ENCODE measurements around the gene STARD9. TPM values are rescaled to one million over a fixed set of nuclear protein-coding genes. Genes with fewer than 3 reads are reported as not detected.
A peak's percentile ranks its signal among the peaks of the same experiment; 100 is the strongest.

STARD9 gene
- total and polyA plus RNA-seq, 9 of the 15 experiments (the other 6 are each of a cell fraction or from before 2014, with no cell fraction given): 0.45 to 6.0 (median 3.6) TPM

- TF ChIP-seq EZH2 (IDR thresholded peaks at IDR 0.05; ENCODE audit: borderline replicate concordance, low read depth, low read length): no peak
- TF ChIP-seq CBX8 (IDR thresholded peaks at IDR 0.05; ENCODE audit: borderline replicate concordance, extremely low read depth, low read depth, low read length, poor library complexity, severe bottlenecking): no peak
- FAIRE-seq (no peak), DNase-seq (ENCODE audit: extremely low read depth in 1 of 4, low spot score in 3 of 4) (no peak), ATAC-seq (no peak)
- CTCF ChIA-PET (ENCODE audit: low intra/inter-chr PET ratio): no interaction called here
- POLR2A ChIA-PET: interaction anchor here (4.5 kb wide), 1 partner anchor 13 kb away, joined by 31 read pairs; the partner anchor contains the start of gene LRRC57
- in situ Hi-C loops (cut with MboI) (no loop called here), intact Hi-C loops (cut with micrococcal nuclease) (no loop called here)
- Histone ChIP-seq H3K4me3 (no peak overlapping the region), H3K9me1 (ENCODE audit: control insufficient read depth, insufficient read depth, low read length) (no peaks in the 10 kb centered on the region), H3K4me1 (replicated peaks in 1 of 2; ENCODE audit: control insufficient read depth in 2 of 2, insufficient read depth in 2 of 2, low read length in 2 of 2) (no peaks in the 10 kb centered on the region; a peak in 2 of 5 replicates), H3K79me2 (ENCODE audit: control insufficient read depth, insufficient read depth, low read length) (no peaks in the 10 kb centered on the region), H3K9me3 (replicated peaks; ENCODE audit: control insufficient read depth, insufficient read depth, low read depth, low read length) (no peaks in the 10 kb centered on the region), H3K4me2 (ENCODE audit: insufficient read depth, low read length) (no peak overlapping the region), H3K27ac (ENCODE audit: extremely low read depth, low read depth, low read length) (no peak overlapping the region), H3K36me3 (ENCODE audit: control insufficient read depth, insufficient read depth, low read length) (peaks cover 47% of the 10 kb centered on the region), H3K27me3 (ENCODE audit: control insufficient read depth in 2 of 2, insufficient read depth in 2 of 2, low read length in 2 of 2) (no peaks in the 10 kb centered on the region), H4K20me1 (replicated peaks; ENCODE audit: control insufficient read depth, insufficient read depth, low read length) (no peaks in the 10 kb centered on the region), H3K9ac (ENCODE audit: insufficient read depth in 1 of 2, low read depth in 2 of 2, low read length in 2 of 2) (no peak overlapping the region), H2AFZ (ENCODE audit: low read depth, low read length) (no peak overlapping the region)
- no TSS peak for BruUV-seq (replicated peaks)
- WGBS (ENCODE audit: insufficient coverage, low coverage, missing lambda C conversion rate): 56% methylated on average over 1 of the region's 1 CpG
Measured at GRCh38 chr15:42533246-42533645, 42.2 kb upstream of the STARD9 start.

GRCh38 chr15:42544853-42545629 lies 30.4 kb upstream of the STARD9 start:
- in situ Hi-C loops (cut with MboI): no loop called here
- BruUV-seq (replicated peaks): no TSS peak
- Histone ChIP-seq H3K9me1 (ENCODE audit: control insufficient read depth, insufficient read depth, low read length) (no peaks in the 10 kb centered on the region), H3K4me1 (replicated peaks in 1 of 2; ENCODE audit: control insufficient read depth in 2 of 2, insufficient read depth in 2 of 2, low read length in 2 of 2) (peaks cover 5 to 17% of the 10 kb centered on the region in 2 experiments), H4K20me1 (replicated peaks; ENCODE audit: control insufficient read depth, insufficient read depth, low read length) (no peaks in the 10 kb centered on the region), H3K4me2 (ENCODE audit: insufficient read depth, low read length) (no peak overlapping the region), H2AFZ (ENCODE audit: low read depth, low read length) (no peak overlapping the region), H3K79me2 (ENCODE audit: control insufficient read depth, insufficient read depth, low read length) (peaks cover 41% of the 10 kb centered on the region), H3K9me3 (replicated peaks; ENCODE audit: control insufficient read depth, insufficient read depth, low read depth, low read length) (no peaks in the 10 kb centered on the region), H3K9ac (ENCODE audit: insufficient read depth in 1 of 2, low read depth in 2 of 2, low read length in 2 of 2) (no peak overlapping the region), H3K27ac (ENCODE audit: extremely low read depth, low read depth, low read length) (no peak overlapping the region), H3K27me3 (ENCODE audit: control insufficient read depth in 2 of 2, insufficient read depth in 2 of 2, low read length in 2 of 2) (no peaks in the 10 kb centered on the region), H3K4me3 (no peak overlapping the region), H3K36me3 (ENCODE audit: control insufficient read depth, insufficient read depth, low read length) (peaks cover 47% of the 10 kb centered on the region)
- FAIRE-seq: no peak
- ChIA-PET POLR2A (interaction anchor here (0.7 to 5.6 kb wide), 9 partner anchors 9 to 516 kb away, joined by 3 to 31 read pairs (median 4); no protein-coding TSS in a partner anchor), CTCF (ENCODE audit: low intra/inter-chr PET ratio) (interaction anchor here (0.6 kb wide), 1 partner anchor 167 kb away, joined by 4 read pairs; no protein-coding TSS in a partner anchor)
- WGBS (ENCODE audit: insufficient coverage, low coverage, missing lambda C conversion rate): 33% methylated on average over 4 of the region's 4 CpGs
- intact Hi-C loops (cut with micrococcal nuclease): loop anchor here (10.0 kb wide), 1 partner anchor 110 kb away; no protein-coding TSS in a partner anchor
- ATAC-seq: no peak
- peak in 1 of 4 experiments; percentile 17 for DNase-seq (ENCODE audit: extremely low read depth in 1 of 4, low spot score in 3 of 4)
- TF ChIP-seq ZNF449 (CRISPR knock-in tag; IDR thresholded peaks at IDR 0.05) (no peak), ZNF239 (CRISPR knock-in tag; IDR thresholded peaks at IDR 0.05) (peak; percentile 87), DPF2 (IDR thresholded peaks at IDR 0.05) (0 out of 2 replicates have a peak, but pooled peaks have one; percentile 51), MNT (conservative IDR thresholded peaks at IDR 0.05) (no peak), FOXK2 (conservative IDR thresholded peaks at IDR 0.05 in 1 of 2, IDR thresholded peaks at IDR 0.05 in 1 of 2; ENCODE audit: low read depth in 2 of 2) (no peak), ZNF384 (IDR thresholded peaks at IDR 0.05; ENCODE audit: low read depth, low read length) (peak; percentile 48; the same call in 1 of the 2 replicates), TAF9B (IDR thresholded peaks at IDR 0.05; ENCODE audit: partially characterized antibody) (no peak), EWSR1 (IDR thresholded peaks at IDR 0.05; ENCODE audit: borderline replicate concordance, low read depth, partially characterized antibody) (no peak)
